Transverse colon (tissue), 4 donors: ENCODE results near the gene ATP9B. TPM values are rescaled to one million over a fixed set of nuclear protein-coding genes. Genes with fewer than 3 reads are reported as not detected.
A peak's percentile ranks its signal among the peaks of the same experiment; 100 is the strongest.

ENCODE experiments used
- DNase-seq: peaks from one replicate; pipeline ENCODE4 v3.0.0-alpha.2; 2019
- H3K27ac ChIP-seq, 4 donors: fragments of 200-600 bp; sonication (generic); 2 replicates each; pipeline ENCODE4 v1.5.1; 2016 to 2018; ENCODE audit warnings: inconsistent platforms in 4 of 4
- H3K27me3 ChIP-seq: fragments of 200-600 bp; sonication (generic); 2 replicates; pipeline ENCODE4 v1.5.1; 2017; ENCODE audit warnings: inconsistent platforms
- H3K36me3 ChIP-seq, 4 donors: fragments of 200-600 bp; sonication (generic); 2 replicates each; pipeline ENCODE4 v1.5.1; 2017 to 2019; ENCODE audit warnings: inconsistent platforms in 4 of 4
- H3K4me1 ChIP-seq, 4 donors: fragments of 200-600 bp; sonication (generic); 2 replicates each; pipeline ENCODE4 v1.5.1; 2017 to 2020; ENCODE audit warnings: inconsistent platforms in 4 of 4
- H3K4me3 ChIP-seq, 4 donors: fragments of 200-600 bp; sonication (generic); 1 replicate in 1 of 4; 2 replicates in 3 of 4; pipeline versions ENCODE4 v1.5.1 to v1.6.1; 2017 to 2019; ENCODE audit warnings: inconsistent platforms in 4 of 4
- H3K9me3 ChIP-seq, 2 donors: fragments of 200-600 bp; sonication (generic); 2 replicates each; pipeline ENCODE4 v1.5.1; 2017 to 2019; ENCODE audit warnings: inconsistent platforms in 2 of 2
- CTCF ChIP-seq, 5 experiments: fragments of 200-600 bp in 3 of 5; fragments of 450-650 bp in 2 of 5; sonication (generic) in 3 of 5; IDR thresholded peaks; 1 replicate in 2 of 5; 2 replicates in 3 of 5; pipeline ENCODE4 v1.5.1; 2016 to 2017; ENCODE audit warnings: antibody characterized with exemption in 5 of 5, inconsistent platforms in 3 of 5, mild to moderate bottlenecking in 2 of 5, moderate library complexity in 1 of 5
- EP300 ChIP-seq: sonication (generic); formaldehyde crosslinking; IDR thresholded peaks from one replicate; pipeline ENCODE4 v1.6.1; 2017; ENCODE audit warnings: antibody characterized with exemption, low read depth
- POLR2A ChIP-seq: fragments of 450-650 bp; IDR thresholded peaks from one replicate; pipeline ENCODE4 v1.6.1; 2016; ENCODE audit warnings: antibody characterized with exemption, mild to moderate bottlenecking, moderate library complexity
- POLR2AphosphoS5 ChIP-seq, 3 donors: sonication (generic); formaldehyde crosslinking; IDR thresholded peaks; one replicate each; pipeline ENCODE4 v1.6.1; 2016; ENCODE audit warnings: antibody characterized with exemption in 3 of 3
- WGBS, 2 donors: methylation state at CpG; one replicate each; pipeline ENCODE4 v1.1.5; 2018; ENCODE audit warnings: low coverage in 1 of 2; 5-methylcytosine and 5-hydroxymethylcytosine counted together
- in situ Hi-C, 4 donors: fragments of 200-750 bp; cut with MboI; loops; one replicate each; pipeline versions ENCODE4 v1.15.0 to v1.15.1; 2017; ENCODE audit warnings: low sequenced_read_pairs in 3 of 4, low pct_ligation_motif_present in 1 of 4, low pct_unique_long_range_greater_than_20kb in 1 of 4
- intact Hi-C: fragments of 100-400 bp; cut with DNase I; formaldehyde crosslinking; loops from one replicate; pipeline ENCODE4 v1.15.1; 2023; ENCODE audit warnings: low total_unique reads
- total RNA-seq, 4 donors: library from RNA; depleted of rRNA; stranded (reverse); fragments of >200 nt; gene quantifications; one replicate each; pipeline ENCODE4 v1.1.0, GENCODE V29; 2016

The ATP9B gene
- total RNA-seq, 4 donors from 2014 or later: 36.3 to 70.3 (median 41.6) TPM

- Histone ChIP-seq H3K9me3 (no peaks in the 10 kb centered on the region), H3K27ac (no peak overlapping the region), H3K4me1 (peaks cover 0 to 6% (median 0%) of the 10 kb centered on the region in 4 donors), H3K27me3 (no peaks in the 10 kb centered on the region), H3K4me3 (no peak overlapping the region), H3K36me3 (no peaks in the 10 kb centered on the region)
- TF ChIP-seq EP300: no peak
- in situ Hi-C loops: no loop called here
- no peak for DNase-seq
- 85 to 87% methylated on average over 5 to 6 of the region's 6 CpGs for WGBS, 2 donors
- intact Hi-C loops: no loop called here
Observed at GRCh38 chr18:79216176-79216575, 147.0 kb downstream of the ATP9B start.

DNA sequence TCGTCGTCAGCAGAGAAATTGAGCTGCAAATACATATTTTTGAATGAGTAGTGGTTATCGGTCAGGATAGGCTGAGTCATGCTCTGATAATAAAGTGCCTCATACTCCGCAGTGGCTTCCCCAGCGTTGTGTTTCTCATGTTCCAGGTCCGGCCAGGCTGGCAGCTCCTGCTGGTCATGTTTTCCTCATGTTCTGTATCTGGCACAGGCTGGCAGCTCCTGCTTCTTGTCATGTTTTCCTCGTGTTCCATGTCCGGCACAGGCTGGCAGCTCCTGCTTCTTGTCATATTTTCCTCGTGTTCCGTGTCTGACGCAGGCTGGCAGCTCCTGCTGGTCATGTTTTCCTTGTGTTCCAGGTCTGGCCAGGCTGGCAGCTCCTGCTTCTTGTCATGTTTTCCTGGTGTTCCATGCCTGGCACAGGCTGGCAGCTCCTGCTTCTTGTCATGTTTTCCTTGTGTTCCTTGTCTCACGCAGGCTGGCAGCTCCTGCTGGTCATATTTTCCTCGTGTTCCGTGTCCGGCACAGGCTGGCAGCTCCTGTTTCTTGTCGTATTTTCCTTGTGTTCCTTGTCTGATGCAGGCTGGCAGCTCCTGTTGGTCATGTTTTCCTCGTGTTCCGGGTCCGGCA lies 148.9 kb downstream of the ATP9B start:
- no peaks in the 10 kb centered on the region for H3K36me3 ChIP-seq
- no peaks in the 10 kb centered on the region for H3K27me3 ChIP-seq
- no peak for DNase-seq
- TF ChIP-seq POLR2A (no peak), POLR2AphosphoS5 (IDR thresholded peaks at IDR 0.05) (peak in 1 of 3 donors; percentile 54)
- H3K27ac ChIP-seq: peak overlapping the region in 2 of 4 donors; percentile 2 to 39
- intact Hi-C loops: no loop called here
- H3K9me3 ChIP-seq: no peaks in the 10 kb centered on the region
- peaks cover 0 to 6% (median 0%) of the 10 kb centered on the region in 4 donors for H3K4me1 ChIP-seq
- WGBS, 2 donors: 85 to 87% methylated on average over 12 to 19 of the region's 19 CpGs
- H3K4me3 ChIP-seq: no peak overlapping the region
- in situ Hi-C loops: no loop called here

GRCh38 chr18:79218605-79219190 lies 149.5 kb downstream of the ATP9B start:
- H3K36me3 ChIP-seq: no peaks in the 10 kb centered on the region
- no peak for DNase-seq
- H3K27me3 ChIP-seq: no peaks in the 10 kb centered on the region
- no peaks in the 10 kb centered on the region for H3K9me3 ChIP-seq
- no peak overlapping the region for H3K4me3 ChIP-seq
- TF ChIP-seq EP300 (no peak), POLR2AphosphoS5 (IDR thresholded peaks at IDR 0.05) (no peak), CTCF (IDR thresholded peaks at IDR 0.05) (no peak), POLR2A (no peak)
- in situ Hi-C loops: no loop called here
- WGBS, 2 donors: 83 to 85% methylated on average over 7 to 10 of the region's 10 CpGs
- intact Hi-C loops: no loop called here
- peak overlapping the region in 2 of 4 donors; percentile 2 to 39 for H3K27ac ChIP-seq
- H3K4me1 ChIP-seq: peaks cover 0 to 6% (median 0%) of the 10 kb centered on the region in 4 donors

- TF ChIP-seq POLR2AphosphoS5 (IDR thresholded peaks at IDR 0.05): no peak
- WGBS, 2 donors: 83 to 94% methylated on average over 2 to 5 of the region's 5 CpGs
- in situ Hi-C loops: no loop called here
- Histone ChIP-seq H3K9me3 (no peaks in the 10 kb centered on the region), H3K36me3 (no peaks in the 10 kb centered on the region), H3K27ac (no peak overlapping the region), H3K4me1 (peaks cover 0 to 6% (median 0%) of the 10 kb centered on the region in 4 donors), H3K27me3 (no peaks in the 10 kb centered on the region), H3K4me3 (no peak overlapping the region)
- no peak for DNase-seq
- intact Hi-C loops: no loop called here
Observed at GRCh38 chr18:79221136-79221535, 151.9 kb downstream of the ATP9B start.

DNA sequence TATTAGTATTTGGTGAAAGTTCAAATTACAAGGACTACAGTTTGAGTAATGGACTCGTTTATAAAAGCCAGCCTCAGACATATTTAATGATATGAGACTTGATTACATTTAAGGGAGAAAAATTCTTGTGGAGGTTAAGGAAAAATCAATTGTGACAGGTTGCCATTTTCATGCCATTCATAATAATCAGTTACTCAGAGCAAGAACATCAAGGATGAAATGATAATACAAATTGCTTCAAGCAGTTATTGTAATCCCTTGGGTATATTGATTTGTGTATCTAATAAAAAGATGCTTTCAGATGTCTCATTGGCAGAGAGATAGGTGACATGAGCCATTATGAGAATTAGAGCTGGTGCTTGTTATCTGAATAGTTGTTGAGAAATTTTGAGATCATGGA lies 153.6 kb downstream of the ATP9B start:
- no peak overlapping the region for H3K27ac ChIP-seq
- in situ Hi-C loops: no loop called here
- WGBS, 2 donors: 82 to 83% methylated on average over 1 of the region's 1 CpG
- no peak for TF ChIP-seq POLR2A
- no peak for TF ChIP-seq CTCF (IDR thresholded peaks at IDR 0.05)
- TF ChIP-seq EP300: no peak
- no peak for TF ChIP-seq POLR2AphosphoS5 (IDR thresholded peaks at IDR 0.05)
- intact Hi-C loops: no loop called here
- H3K4me1 ChIP-seq: peaks cover 0 to 6% (median 0%) of the 10 kb centered on the region in 4 donors
- H3K9me3 ChIP-seq: no peaks in the 10 kb centered on the region
- DNase-seq: no peak
- no peaks in the 10 kb centered on the region for H3K27me3 ChIP-seq
- H3K4me3 ChIP-seq: no peak overlapping the region
- H3K36me3 ChIP-seq: no peaks in the 10 kb centered on the region
